Panc1 (cell line): ENCODE data around the gene MOSMO. TPM values are rescaled to one million over a fixed set of nuclear protein-coding genes. Genes with fewer than 3 reads are reported as not detected.
"Not testable (repeated sequence)": the region's sequence is repeated elsewhere in the genome, so short reads cannot be mapped to it uniquely, and the experiment has no call there.

Experiments used
- ATAC-seq: fragments of 200-7000 bp; cut with Tn5 transposase; 2 replicates; pipeline ENCODE4 v1.9.1; 2020; ENCODE audit warnings: mild to moderate bottlenecking, moderate library complexity
- BruUV-seq: library from RNA; stranded (reverse); fragments of 400-500 nt; replicated peaks from 2 replicates; lab custom pipeline; 2021; lab: Mats Ljungman, UMichigan
- CTCF ChIA-PET: fragments of 300-600 bp; sonication (Branson Sonifier 250); formaldehyde crosslinking; loops from one replicate; lab custom pipeline; 2022; ENCODE audit warnings: antibody characterized with exemption; lab: Charles Lee
- POLR2A ChIA-PET: fragments of 300-600 bp; sonication (Branson Sonifier 250); formaldehyde crosslinking; loops from one replicate; lab custom pipeline; 2022; ENCODE audit warnings: antibody characterized with exemption; lab: Charles Lee
- DNase-seq: peaks from one replicate; pipeline ENCODE4 v3.0.0-alpha.2; 2010; ENCODE audit warnings: low read depth, low spot score
- H3K27ac ChIP-seq: 2 replicates; pipeline ENCODE4 v1.5.1; 2011; ENCODE audit warnings: mild to moderate bottlenecking, low read length, inconsistent platforms
- H3K27me3 ChIP-seq: fragments of 200-500 bp; sonication (Bioruptor generic); 2 replicates; pipeline ENCODE4 v1.6.0; 2014; ENCODE audit warnings: low read length, inconsistent platforms; ENCODE audit not compliant: control insufficient read depth, insufficient read depth
- H3K36me3 ChIP-seq: fragments of 200-500 bp; sonication (Bioruptor generic); 2 replicates; pipeline ENCODE4 v1.5.1; 2014; ENCODE audit warnings: inconsistent platforms, mild to moderate bottlenecking, low read length, moderate library complexity; ENCODE audit not compliant: control insufficient read depth, insufficient read depth
- H3K4me1 ChIP-seq: 2 replicates; pipeline ENCODE4 v1.5.1; 2011; ENCODE audit warnings: inconsistent platforms, mild to moderate bottlenecking, low read length, moderate library complexity; ENCODE audit not compliant: control insufficient read depth, insufficient read depth
- H3K4me3 ChIP-seq, 2 experiments: 2 replicates each; pipeline ENCODE4 v1.5.1; 2011 to 2012; ENCODE audit warnings: low read depth in 2 of 2, low read length in 2 of 2, mild to moderate bottlenecking in 2 of 2, inconsistent platforms in 1 of 2, moderate library complexity in 1 of 2
- H3K9me3 ChIP-seq: fragments of 200-500 bp; sonication (Bioruptor generic); 2 replicates; pipeline ENCODE4 v1.5.1; 2014; ENCODE audit warnings: low read depth, mild to moderate bottlenecking, inconsistent platforms, low read length, moderate library complexity; ENCODE audit not compliant: control insufficient read depth, insufficient read depth
- CTCF ChIP-seq: fragments of 450-650 bp; IDR thresholded peaks from 2 replicates; pipeline ENCODE4 v1.5.1; 2017; ENCODE audit warnings: mild to moderate bottlenecking
- POLR2AphosphoS5 ChIP-seq: IDR thresholded peaks from 2 replicates; pipeline ENCODE4 v1.6.1; 2012; ENCODE audit warnings: mild to moderate bottlenecking, low read depth, low read length, moderate library complexity
- REST ChIP-seq, 2 experiments: IDR thresholded peaks; 2 replicates each; pipeline ENCODE4 v1.6.1; 2011 to 2012; ENCODE audit warnings: low read depth in 2 of 2, control low read depth in 1 of 2, low read length in 1 of 2, mild to moderate bottlenecking in 1 of 2, moderate library complexity in 1 of 2; ENCODE audit not compliant: insufficient read depth in 1 of 2
- SIN3A ChIP-seq: IDR thresholded peaks from 2 replicates; pipeline ENCODE4 v1.6.1; 2012; ENCODE audit warnings: low read depth, mild to moderate bottlenecking, low read length, moderate library complexity, borderline replicate concordance; ENCODE audit not compliant: insufficient read depth
- TCF7L2 ChIP-seq: IDR thresholded peaks from 2 replicates; pipeline ENCODE4 v1.6.1; 2011; ENCODE audit warnings: mild to moderate bottlenecking, low read depth, low read length, inconsistent platforms
- in situ Hi-C: cut with HindIII; loops from 2 replicates; pipeline ENCODE4 v1.10.0; 2016; ENCODE audit warnings: low sequenced_read_pairs, low pct_unique_long_range_greater_than_20kb
- intact Hi-C: fragments of 100-400 bp; cut with micrococcal nuclease; formaldehyde crosslinking; loops from one replicate; pipeline ENCODE4 v1.10.0; 2022; ENCODE audit not compliant: unreplicated experiment
- total RNA-seq: library from RNA; stranded (reverse); gene quantifications from one replicate; pipeline ENCODE4 v1.2.1, GENCODE V29; 2021; ENCODE audit not compliant: unreplicated experiment

MOSMO gene
- total RNA-seq, 1 experiment from 2014 or later = 20.6 TPM

GRCh38 chr16:22109258-22109898 is 101.5 kb downstream of the MOSMO start:
- Histone ChIP-seq H3K4me1 (no peaks in the 10 kb centered on the region), H3K27ac (no peak overlapping the region), H3K36me3 (no peaks in the 10 kb centered on the region), H3K27me3 (peaks cover 10% of the 10 kb centered on the region), H3K4me3 (no peak overlapping the region), H3K9me3 (no peaks in the 10 kb centered on the region)
- TF ChIP-seq REST (IDR thresholded peaks at IDR 0.05; ENCODE audit: insufficient read depth in 1 of 2, low read depth in 2 of 2, low read length in 1 of 2) (no peak), POLR2AphosphoS5 (no peak), SIN3A (no peak), TCF7L2 (no peak), CTCF (no peak)
- CTCF ChIA-PET = interaction anchor here (0.6 to 0.7 kb wide), 2 partner anchors 9 to 1047 kb away, joined by 3 to 4 read pairs; no protein-coding TSS in a partner anchor
- ATAC-seq = no peak
- no peak for DNase-seq
- in situ Hi-C loops (no loop called here), intact Hi-C loops (no loop called here)
- POLR2A ChIA-PET = interaction anchor here (0.5 kb wide), 1 partner anchor 48 kb away, joined by 5 read pairs; no protein-coding TSS in a partner anchor
- BruUV-seq = no TSS peak

- POLR2A ChIA-PET = not testable (repeated sequence)
Measured at GRCh38 chr16:22111629-22112028, 103.7 kb downstream of the MOSMO start.

GRCh38 chr16:22116095-22116700 is 108.3 kb downstream of the MOSMO start:
- no peak overlapping the region for H3K4me3 ChIP-seq
- CTCF ChIA-PET = no interaction called here
- H3K27ac ChIP-seq = no peak overlapping the region
- DNase-seq = no peak
- TF ChIP-seq SIN3A (no peak), TCF7L2 (no peak), REST (IDR thresholded peaks at IDR 0.05; ENCODE audit: insufficient read depth in 1 of 2, low read depth in 2 of 2, low read length in 1 of 2) (no peak), CTCF (no peak), POLR2AphosphoS5 (no peak)
- BruUV-seq = no TSS peak
- in situ Hi-C loops = no loop called here
- H3K9me3 ChIP-seq = no peaks in the 10 kb centered on the region
- H3K27me3 ChIP-seq = no peaks in the 10 kb centered on the region
- ATAC-seq = no peak
- H3K36me3 ChIP-seq = no peaks in the 10 kb centered on the region
- intact Hi-C loops = no loop called here
- POLR2A ChIA-PET = no interaction called here
- no peaks in the 10 kb centered on the region for H3K4me1 ChIP-seq

More at GRCh38 chr16:22111629-22112028, 103.7 kb downstream of the MOSMO start:
- ATAC-seq, intact Hi-C loops, H3K4me1 ChIP-seq, DNase-seq, in situ Hi-C loops, H3K27me3 ChIP-seq, H3K9me3 ChIP-seq, CTCF ChIA-PET, H3K4me3 ChIP-seq, H3K27ac ChIP-seq, H3K36me3 ChIP-seq, BruUV-seq: not testable (repeated sequence)
